ENCODE measurements around the gene RAPSN.

DNA sequence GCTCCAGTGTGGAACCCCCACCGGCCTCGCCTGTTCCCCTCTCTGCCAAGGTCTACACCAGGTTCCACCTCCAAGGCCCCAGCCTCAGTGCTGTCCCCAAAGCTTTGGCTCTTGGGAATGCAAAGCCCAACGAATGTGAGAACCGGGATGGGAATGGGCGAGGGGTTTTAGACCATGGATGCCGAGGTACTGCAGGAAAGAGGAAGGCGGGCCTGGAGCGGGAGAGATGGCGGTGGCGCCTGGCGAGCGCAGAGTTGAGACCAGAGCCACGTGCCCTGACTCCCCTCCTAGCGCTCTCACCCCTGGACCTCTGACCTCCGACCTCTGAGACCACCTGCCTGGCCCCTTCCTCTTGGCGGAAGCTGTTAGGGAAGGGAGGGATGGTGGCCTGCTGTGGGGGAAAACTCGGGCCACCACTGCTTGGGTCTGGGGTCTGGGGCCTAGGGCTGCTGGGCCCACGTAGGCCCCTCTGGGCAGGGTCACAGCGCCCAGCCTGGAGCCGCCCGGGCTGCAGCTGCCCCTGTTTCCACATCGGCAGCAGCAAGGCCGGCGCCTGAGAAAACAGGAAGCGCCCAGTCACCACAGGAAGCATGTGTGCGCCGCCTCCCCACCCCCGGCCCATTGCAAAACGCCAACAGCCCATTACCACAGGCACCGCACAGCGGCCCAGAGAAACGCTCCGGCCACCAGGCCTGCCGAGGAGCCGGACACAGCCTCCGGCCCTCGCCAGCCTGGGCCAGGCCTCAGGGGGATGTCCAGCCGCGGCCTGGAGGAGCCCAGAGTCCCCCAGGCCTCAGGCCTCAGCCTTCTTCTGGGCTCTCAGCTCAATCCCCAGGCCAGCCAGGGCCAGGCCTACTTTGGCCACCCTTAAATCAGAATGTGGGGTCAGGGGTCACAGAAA lies 54.4 kb downstream of the RAPSN start:
- TF ChIP-seq CTCF (IDR thresholded peaks at IDR 0.05) = no peak
- peak in 2 of 3 donors; percentile 18 to 46 for TF ChIP-seq POLR2A (IDR thresholded peaks at IDR 0.05)

All from body of pancreas (tissue), 4 donors.